HG02970 (cell line): ENCODE data around the gene VEGFB.
"Not testable (repeated sequence)": the region's sequence is repeated elsewhere in the genome, so short reads cannot be mapped to it uniquely, and the experiment has no call there.

Experiments used
- ATAC-seq: cut with Tn5 transposase; IDR thresholded peaks from one replicate; pipeline ENCODE4 v1.9.1; 2021; ENCODE audit warnings: mild to moderate bottlenecking, moderate library complexity, moderate number of reproducible peaks; ENCODE audit not compliant: unreplicated experiment, low FRiP score

The VEGFB gene

DNA sequence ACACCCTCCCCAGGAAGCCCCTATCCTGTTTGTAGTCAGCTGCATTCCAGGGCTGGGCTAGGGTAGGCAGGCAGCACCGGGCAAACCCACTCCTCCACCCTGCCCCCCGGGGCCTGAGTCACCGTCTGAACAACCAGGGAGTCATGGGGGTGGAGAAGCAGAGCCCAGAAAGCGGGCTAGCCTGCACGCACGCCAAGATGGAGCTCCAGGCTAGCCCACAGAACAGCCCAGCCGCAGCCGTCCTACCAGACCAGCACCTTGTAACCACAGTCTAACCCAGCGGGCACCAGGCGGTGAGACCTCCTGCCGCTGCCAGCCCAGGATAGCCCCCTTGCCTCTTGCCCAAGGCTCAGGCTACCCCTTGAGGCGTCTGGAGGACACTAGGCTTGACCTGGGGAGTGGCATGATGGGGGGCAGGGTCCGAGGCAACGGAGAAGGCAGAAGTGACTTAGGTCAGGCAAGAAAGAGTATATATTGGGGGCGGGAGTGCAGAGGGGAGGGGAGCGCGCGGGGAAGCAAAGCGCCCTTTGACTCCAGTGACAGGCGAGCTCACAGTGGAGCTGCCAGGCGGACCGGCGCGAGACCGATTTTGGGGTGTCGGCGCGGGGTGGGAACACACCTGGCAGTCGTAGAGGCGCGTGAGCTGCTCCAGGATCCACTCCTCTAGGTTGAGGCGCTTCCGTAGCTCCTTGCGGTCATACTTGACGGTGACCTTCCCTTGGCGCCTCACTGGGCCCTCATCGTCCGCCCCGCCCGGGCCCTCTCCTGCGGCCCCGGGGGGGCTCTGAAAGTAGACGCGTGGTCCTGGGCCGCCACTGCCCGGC, 11.6 kb downstream of the VEGFB start:
- ATAC-seq = no peak

DNA sequence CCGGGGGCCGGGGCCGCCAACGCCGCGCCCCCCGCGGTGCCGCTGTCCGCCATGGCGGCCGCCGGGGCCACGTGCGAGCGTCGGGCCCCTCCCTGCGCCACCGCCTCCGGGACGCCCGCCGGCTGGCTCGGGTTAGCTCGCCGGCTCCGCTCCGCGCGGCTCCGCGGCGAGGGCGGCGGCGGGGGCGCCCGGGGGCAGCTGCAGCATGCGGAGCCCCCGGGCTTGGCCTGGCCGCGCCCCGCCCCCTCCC, 12.2 kb downstream of the VEGFB start:
- not testable (repeated sequence) for ATAC-seq

DNA sequence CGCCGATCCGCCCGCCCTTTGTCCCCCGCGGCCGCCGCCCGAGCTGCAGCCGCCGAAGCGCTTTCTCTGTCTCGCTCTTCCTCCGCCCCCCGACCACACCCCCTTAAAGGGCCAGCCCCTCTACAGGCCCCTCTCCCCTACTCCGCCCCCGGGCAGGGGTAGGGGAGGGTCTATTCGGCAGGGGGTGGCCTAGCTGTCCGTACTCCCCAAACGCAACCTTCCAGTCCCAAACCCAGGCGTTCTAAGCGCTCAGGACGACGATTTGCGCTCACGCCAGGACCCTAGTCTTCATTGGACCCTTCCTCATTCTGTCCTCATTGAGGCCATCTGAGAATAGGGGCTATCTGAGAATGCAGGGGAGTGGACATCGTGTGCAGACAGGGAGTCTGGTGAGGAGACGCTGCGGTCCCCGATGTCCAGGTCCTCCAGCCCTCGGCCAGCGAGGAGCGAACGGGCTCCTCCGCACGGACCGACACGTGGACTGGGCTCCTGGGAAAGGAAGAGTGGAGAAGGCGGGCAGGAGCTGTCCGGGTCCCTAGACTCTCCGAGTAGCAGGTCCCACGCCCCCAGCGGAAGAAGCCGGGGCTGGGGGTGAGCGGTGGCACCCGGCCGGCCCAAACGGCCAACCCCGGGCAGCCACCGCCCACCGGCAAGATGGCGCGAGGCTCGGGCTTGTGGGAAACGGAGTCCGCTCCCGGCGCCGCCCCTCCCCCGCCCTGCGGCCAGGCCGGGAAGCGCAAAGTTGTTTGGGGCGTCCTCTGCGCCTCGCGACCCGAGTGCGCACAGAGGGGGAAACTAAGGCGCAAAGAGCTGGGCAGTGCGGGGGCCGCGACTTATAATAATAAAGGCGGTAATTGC, 12.7 kb downstream of the VEGFB start, which contains the start of gene PPP1R14B:
TSS of gene PPP1R14B (minus strand) at position 73 of the 858 bp plus-strand sequence. CDS start 270 bp downstream, outside the sequence.
- ATAC-seq = no peak

DNA sequence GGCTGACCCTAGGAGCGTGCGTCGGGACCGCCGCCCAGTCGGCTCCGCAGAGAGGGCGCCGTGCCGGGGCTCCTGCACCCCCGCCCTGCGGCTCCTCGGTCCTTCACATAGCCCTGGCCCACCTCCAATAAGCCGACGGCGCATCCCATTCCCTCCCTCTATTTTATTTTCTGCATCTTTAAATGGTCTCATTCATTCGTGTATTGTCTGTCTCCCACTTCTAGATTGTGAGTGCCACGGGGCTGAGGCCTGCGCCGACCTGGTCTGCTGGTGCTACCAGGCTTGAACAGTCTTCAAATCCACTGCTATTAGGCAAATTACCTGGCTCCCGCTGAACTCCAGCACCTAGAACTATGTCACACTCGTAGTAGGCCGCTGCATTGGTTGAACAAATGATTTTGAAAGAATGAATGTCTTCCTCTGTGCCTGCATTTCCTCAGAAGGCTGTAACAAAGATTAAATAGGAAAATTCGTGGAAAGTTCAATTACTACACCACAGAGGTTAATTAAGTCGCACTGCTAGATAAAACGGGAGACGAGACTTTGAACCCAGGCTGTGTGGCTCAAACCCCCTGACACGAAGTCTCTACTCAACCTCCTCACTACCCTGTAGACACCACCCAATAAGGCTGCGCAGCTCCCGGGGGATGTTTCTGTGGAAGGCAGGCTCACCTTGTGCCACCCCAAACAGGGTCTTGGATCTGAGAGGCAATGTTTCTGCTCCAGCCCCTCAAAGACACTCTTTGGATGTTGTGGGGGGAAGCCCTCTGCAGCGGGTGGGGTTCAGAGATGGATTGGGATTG, 13.5 kb downstream of the VEGFB start:
- no peak for ATAC-seq

DNA sequence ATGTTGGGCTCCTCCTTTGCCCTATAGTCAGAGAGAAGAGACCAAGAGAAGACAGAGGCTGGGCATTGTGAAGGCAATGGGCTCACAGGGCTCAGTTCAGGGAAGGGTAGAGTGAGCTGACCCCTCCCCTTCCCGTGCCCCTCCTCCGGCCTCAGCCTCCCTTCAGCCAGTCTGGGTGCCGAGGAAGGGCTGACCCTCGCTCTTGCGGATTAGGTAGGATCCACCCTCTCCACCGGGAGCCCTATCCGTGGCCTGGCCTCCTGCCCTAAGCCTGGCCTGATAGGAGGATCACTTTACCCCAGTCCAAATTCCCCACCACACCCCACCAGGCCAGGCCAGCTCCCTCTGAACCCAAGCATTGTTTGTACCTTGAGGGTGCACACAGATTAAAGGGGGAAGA, 14.2 kb downstream of the VEGFB start:
- ATAC-seq = no peak

DNA sequence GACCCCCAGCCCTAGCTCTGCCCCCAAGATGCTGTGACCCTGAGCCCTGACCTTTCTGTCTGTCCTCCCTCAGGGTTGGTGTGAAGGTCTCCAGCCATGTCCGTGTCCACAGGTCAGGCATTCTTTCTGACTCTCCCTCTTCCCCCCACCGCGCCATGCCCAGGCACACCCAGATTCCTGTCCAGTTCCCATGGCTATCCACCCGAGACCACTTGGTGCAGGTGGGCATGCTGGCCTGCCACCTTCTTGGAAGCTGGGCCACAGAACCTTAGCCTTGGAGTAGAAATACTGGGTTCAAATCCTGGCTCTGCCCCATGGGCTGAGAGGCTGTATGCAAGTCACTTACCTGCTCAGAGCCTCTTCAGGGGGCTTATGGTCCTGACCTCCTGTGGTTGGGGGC, 14.7 kb downstream of the VEGFB start:
- ATAC-seq = no peak

DNA sequence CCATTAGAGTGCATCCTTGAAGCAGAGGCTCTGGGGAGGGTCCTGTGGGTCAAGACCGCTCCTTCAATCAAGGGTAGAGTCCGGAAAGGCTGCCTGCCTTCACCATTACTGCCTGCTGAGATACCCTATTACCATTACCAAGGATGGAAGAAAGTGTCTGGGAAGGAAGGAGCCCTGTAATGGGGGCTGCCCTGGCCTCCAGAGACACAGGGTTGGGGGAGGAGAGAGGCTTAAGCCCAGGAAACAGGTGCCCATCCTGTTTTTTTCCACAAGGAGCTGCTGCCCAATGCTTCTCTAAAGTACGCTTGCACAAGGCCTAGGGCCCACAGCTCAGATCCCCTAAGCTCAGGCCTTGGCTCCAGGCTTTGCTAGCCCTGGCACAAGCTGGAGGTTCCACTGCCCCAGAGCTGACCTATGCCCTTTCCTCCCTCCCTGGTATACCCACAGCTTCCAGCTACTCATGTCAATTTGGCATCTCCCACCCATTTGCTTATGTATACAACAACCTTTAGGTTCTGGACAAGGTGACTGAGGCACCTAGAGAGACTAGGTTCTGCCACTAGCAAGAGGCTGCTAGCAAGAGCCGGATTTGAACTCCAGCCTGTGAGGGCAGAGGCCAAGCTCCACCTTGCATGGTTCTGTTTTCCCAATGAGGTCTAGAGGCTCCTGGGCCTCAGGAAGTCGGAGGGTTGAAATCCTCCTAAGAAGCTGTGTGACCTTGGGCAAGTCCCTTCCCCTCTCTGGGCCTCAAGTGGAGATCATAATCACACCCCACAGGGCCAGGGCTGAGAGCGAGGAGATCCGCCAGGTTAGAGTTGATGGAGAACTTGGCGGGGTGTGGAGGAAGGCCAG, 15.4 kb downstream of the VEGFB start:
- no peak for ATAC-seq

DNA sequence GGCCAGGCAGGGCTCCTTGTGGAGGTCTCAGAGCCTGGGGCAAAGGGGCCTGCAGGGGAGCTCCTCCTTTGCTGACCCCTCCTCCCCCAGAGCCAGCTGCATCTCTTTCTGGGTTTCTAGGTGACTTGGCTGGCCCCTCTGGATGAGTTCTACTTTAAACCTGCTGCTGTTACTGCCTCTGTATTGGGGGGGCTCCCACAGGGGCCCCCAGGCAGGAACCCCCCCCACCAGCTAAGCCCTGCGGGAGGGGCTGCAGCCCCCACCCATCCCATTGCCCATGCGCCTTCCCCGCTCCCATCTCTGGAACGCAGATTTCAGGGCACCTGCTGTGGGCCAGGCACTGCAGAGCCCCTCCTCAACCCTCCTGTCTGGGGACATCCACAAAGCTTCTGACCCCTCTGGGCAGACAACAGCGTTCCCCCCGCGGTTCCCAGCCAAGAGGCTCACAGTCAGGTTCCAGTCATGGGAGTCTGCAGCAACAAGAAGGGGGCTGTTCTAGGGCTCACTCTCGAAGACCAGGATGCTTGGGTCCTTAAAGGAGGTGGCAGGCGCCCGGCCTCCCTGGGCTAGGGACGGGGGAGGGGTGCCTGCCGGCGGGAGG, 16.1 kb downstream of the VEGFB start:
- ATAC-seq = no peak

DNA sequence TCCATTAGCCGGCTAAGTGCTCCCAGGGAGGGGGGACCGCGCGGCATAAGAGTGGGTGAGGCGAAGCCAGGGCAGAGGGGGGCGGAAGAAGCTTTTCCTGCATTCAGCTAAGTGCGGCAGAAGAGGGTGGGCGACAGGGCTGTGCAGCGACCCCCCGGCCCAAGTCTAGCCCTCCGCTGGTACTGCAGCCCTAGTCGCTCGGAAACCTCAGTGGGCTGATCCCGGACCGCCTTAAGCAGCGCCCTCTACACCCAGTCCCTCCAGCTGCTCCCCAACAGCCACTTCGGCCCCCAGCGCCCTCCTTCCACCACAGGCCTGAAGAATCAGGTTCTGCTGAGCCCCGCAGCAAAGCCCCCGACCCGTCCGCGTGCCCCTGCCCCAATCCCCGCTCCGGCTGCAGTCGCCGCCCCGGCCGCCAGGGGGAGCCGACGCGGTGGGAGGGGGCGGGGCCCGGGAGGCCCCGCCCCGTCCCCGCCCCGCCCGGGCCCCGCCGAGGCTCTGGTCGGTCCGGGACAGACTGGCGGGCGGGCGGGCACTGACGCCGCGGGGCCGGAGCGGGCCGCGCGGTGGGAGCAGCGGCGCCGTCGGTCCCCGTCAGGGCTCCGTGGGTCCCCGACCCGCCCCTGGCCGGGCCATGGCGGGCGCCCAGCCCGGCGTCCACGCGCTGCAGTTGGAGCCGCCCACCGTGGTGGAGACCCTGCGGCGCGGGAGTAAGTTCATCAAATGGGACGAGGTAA, 16.8 kb downstream of the VEGFB start, which contains the start of gene PLCB3:
TSS of gene PLCB3 (plus strand) at position 515 of the 737 bp plus-strand sequence. CDS start at position 635, 120 bp downstream.
- peak; percentile 32 for ATAC-seq

DNA sequence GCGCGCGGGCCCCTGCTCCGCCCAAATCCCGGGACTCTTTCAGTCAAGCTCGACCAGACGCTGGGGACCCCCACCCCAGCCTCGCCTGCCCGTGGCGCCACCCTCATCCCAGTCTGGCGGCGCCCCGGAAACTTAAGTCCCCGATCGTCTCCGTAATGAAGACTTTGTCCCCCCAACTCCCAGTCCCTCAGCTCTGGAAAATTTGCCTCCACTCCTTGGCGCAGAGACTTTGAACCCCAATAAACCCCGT, 17.3 kb downstream of the VEGFB start:
- no peak for ATAC-seq

DNA sequence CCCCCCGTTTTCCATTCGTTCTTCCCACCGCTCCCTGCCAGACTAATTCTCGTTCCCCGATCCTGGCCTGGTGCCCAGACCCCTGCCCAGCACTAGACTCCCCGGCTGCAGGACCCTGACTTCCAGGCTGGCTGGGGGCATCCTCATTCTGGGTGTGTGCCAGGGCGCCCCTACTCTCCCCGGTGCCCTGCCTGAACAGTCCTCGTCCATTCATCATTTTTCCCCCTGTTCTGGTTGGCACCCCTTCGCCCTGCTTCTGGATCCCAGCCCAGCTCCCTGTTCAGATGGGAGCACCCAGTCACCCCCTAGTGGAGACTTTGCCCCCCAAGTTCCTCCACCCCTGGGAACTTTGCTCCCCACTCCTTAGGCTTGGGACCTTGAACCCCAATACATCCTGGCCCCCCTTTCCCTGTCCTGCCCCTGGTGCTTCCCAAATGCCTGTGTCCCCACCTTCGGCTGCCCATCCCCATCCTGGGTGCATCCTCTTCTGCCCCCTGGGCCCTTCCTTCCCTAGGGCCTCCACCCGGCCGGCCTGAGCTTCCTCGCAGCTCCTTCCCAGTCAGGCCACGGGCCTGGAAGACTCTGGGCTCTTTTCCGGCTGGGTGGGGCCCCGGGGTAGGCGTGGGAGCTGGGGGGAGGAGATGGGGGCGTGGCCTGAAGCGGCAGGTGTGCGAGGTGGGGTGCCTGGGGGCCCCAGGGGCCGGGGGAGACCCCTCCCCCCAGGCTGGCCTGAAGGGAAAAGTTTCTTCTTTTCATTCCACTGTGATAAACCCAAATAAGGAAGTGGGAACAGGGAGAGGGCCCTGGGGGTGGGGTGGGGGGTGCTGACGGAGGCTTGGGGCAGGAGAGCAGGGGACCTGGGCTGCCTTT, 17.9 kb downstream of the VEGFB start:
- ATAC-seq = no peak

DNA sequence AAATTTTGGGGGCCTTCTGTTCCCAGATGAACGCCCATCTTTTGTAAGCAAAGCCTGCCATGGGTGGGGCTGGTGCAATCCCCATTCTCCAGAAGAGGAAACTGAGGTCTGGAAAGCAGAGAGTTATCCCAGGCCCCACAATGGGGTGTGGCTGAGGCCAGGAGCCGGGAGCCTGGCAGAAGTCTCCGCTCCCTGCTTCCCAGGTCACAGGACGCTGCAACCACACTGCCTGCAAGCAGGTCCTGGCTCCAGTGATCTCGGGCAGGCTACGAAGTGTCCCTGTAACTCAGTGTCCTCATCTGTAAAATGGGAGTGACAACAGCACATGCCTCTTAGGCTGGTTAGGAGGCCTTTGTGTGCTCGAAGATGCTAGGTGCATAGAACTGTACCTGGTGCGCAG, 18.7 kb downstream of the VEGFB start:
- no peak for ATAC-seq

DNA sequence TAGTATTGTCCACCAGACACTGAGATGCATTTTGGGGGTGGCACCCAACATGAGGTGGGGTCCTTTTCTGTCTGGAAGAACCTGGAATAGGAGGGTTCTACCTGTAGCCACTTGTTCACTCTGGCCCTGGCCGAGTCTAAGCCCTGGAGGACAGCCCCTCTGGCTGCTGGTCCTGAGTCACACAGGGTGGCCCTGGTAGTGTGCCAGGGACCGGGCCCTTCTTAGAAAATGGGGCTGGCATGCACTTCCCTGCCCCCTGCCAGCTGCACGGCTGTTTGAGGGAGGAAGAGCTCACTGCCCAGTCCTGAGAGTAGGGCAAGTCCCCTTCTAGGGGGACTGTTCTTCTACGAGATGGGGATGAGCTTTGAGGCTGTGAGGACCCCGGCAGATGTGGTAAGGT, 19.1 kb downstream of the VEGFB start:
- ATAC-seq = no peak

DNA sequence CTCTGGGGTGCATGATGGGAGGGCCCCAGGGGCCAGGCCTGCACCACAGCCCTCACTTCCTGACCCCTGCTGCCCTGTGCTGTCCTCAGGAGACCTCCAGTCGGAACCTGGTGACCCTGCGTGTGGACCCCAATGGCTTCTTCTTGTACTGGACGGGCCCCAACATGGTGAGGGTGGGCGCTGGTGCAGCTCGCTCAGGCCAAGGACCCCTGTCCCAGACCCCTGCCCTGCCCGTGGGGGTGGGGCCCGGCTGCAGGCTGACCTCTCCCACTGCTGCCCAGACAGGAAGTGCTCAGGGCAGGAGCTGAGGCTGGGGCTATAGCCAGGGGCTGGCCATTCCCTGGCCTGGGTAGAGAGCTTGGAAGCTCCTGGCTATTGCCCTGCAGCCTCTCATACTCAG, 19.9 kb downstream of the VEGFB start:
- ATAC-seq = no peak

DNA sequence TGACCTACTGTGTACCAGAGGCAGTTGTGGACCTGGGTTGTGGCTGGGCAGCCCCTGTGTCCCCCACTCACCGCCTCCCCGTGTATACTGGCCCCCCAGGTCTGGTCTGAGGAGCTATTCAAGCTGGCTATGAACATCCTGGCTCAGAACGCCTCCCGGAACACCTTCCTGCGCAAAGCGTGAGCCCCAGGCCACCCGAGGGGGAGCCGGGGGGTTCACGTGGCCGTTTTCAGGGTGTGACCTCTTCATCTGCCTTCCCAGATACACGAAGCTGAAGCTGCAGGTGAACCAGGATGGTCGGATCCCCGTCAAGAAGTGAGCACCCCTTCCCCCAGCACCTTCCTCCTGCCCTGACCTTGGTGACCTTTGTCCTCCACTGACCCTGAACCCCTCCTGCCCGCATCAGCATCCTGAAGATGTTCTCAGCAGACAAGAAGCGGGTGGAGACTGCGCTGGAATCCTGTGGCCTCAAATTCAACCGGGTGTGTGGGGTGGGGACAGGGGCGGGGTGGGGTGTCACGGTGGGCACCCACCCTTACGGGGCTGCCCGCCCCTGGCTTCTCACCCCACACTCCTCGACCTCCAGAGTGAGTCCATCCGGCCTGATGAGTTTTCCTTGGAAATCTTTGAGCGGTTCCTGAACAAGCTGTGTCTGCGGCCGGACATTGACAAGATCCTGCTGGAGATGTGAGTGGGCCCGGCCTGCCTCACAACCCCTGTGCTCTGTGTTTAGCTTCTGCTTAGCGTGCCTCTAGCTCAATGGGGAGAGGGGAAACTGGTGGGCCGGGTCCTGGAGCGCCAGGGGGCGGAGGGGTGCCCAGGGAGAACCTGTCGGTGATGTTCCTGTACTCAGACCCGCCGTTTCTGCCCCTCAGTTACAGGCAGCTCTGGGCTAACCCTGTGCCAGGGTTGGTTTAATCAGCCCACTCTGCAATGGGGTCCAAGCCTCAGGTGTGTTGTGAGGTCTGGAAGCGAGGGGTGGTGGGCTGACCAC, 21.0 kb downstream of the VEGFB start:
- ATAC-seq = no peak

DNA sequence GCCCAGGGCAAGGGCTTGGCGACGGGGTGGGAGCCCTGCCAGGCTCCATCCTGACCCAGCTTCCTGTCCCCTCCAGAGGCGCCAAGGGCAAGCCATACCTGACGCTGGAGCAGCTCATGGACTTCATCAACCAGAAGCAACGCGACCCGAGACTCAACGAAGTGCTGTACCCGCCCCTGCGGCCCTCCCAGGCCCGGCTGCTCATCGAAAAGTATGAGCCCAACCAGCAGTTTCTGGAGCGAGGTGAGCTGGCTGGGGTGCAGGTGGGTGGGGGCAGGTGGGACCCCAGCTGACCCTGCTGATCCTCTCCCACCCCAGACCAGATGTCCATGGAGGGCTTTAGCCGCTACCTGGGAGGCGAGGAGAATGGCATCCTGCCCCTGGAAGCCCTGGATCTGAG, 21.9 kb downstream of the VEGFB start:
- ATAC-seq = no peak

DNA sequence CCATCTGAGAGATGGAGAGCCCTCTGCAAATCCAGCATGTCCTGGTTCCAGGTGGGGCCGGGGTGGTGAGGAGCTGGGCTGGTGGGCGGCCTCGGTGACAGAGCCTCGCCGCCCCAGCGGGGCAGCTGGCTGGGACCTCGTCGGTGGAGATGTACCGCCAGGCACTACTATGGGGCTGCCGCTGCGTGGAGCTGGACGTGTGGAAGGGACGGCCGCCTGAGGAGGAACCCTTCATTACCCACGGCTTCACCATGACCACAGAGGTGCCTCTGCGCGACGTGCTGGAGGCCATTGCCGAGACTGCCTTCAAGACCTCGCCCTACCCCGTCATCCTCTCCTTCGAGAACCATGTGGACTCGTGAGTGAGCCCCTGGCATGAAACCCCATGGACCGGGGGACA, 24.0 kb downstream of the VEGFB start:
- no peak for ATAC-seq
